SU-DHL-6 (cell line): Measurements from ENCODE around the gene LPIN1.

ENCODE experiments used
- H2AFZ ChIP-seq: fragments of 200-600 bp; sonication (generic); 2 replicates; pipeline ENCODE4 v1.6.1; 2014; ENCODE audit warnings: low read depth, mild to moderate bottlenecking, moderate library complexity, mixed read lengths, antibody characterized with exemption, low read length; ENCODE audit not compliant: severe bottlenecking
- H3F3A ChIP-seq: fragments of 200-600 bp; shearing (Covaris generic); 2 replicates; pipeline ENCODE4 v1.6.0; 2016; ENCODE audit warnings: antibody characterized with exemption, mild to moderate bottlenecking; ENCODE audit not compliant: insufficient read depth
- H3K27ac ChIP-seq: fragments of 200-600 bp; sonication (generic); 2 replicates; pipeline ENCODE4 v1.5.1; 2016; ENCODE audit warnings: low read depth, mild to moderate bottlenecking, low read length, moderate library complexity, mixed read lengths
- H3K27me3 ChIP-seq: fragments of 200-600 bp; sonication (generic), shearing (Covaris generic); 2 replicates; pipeline ENCODE4 v1.6.0; 2014; ENCODE audit warnings: mild to moderate bottlenecking, low read length
- H3K36me3 ChIP-seq: fragments of 200-600 bp; sonication (generic); 2 replicates; pipeline ENCODE4 v1.6.1; 2014; ENCODE audit warnings: mild to moderate bottlenecking, low read length, mixed read lengths
- H3K4me2 ChIP-seq: fragments of 300-600, 200-600 bp; shearing (Covaris generic), sonication (generic); 2 replicates; pipeline ENCODE4 v1.6.0; 2014; ENCODE audit warnings: low read length, low read depth, mild to moderate bottlenecking; ENCODE audit not compliant: poor library complexity, severe bottlenecking
- H3K4me3 ChIP-seq: fragments of 200-600 bp; sonication (generic); 2 replicates; pipeline ENCODE4 v1.5.1; 2014; ENCODE audit warnings: antibody characterized with exemption, low read length, mild to moderate bottlenecking, mixed read lengths; ENCODE audit not compliant: insufficient read depth, poor library complexity, severe bottlenecking
- H3K79me2 ChIP-seq: fragments of 200-600 bp; sonication (generic); 2 replicates; pipeline ENCODE4 v1.6.1; 2014; ENCODE audit warnings: mild to moderate bottlenecking, low read length, moderate library complexity; ENCODE audit not compliant: insufficient read depth
- H3K9ac ChIP-seq: fragments of 200-600 bp; sonication (generic); 2 replicates; pipeline ENCODE4 v1.7.0; 2014; ENCODE audit warnings: mild to moderate bottlenecking, low read length
- H3K9me2 ChIP-seq: fragments of 200-600 bp; sonication (generic); replicated peaks from 2 replicates; pipeline ENCODE4 v1.6.1; 2014; ENCODE audit warnings: low read length; ENCODE audit not compliant: insufficient read depth
- H3K9me3 ChIP-seq: fragments of 200-600 bp; sonication (generic); 2 replicates; pipeline ENCODE4 v1.6.1; 2014; ENCODE audit warnings: low read length, mixed read lengths; ENCODE audit not compliant: insufficient read depth
- H4K20me1 ChIP-seq: fragments of 200-600 bp; sonication (generic); 2 replicates; pipeline ENCODE4 v1.6.1; 2014; ENCODE audit warnings: low read depth, mild to moderate bottlenecking, antibody characterized with exemption, low read length, moderate library complexity, mixed read lengths
- EZH2phosphoT487 ChIP-seq: fragments of 200-600 bp; sonication (generic), shearing (Covaris generic); conservative IDR thresholded peaks from 2 replicates; pipeline ENCODE4 v1.6.1; 2018; ENCODE audit warnings: mild to moderate bottlenecking, antibody characterized with exemption, low read length, moderate library complexity, mixed read lengths
- TF ChIP-seq, protein P1 (sequence below): fragments of 200-600 bp; sonication (generic); IDR thresholded peaks from one replicate; pipeline ENCODE4 v1.5.1; 2017; ENCODE audit warnings: antibody characterized with exemption, mild to moderate bottlenecking, low read length, moderate library complexity; ENCODE audit not compliant: insufficient read depth, poor library complexity, severe bottlenecking

Gene LPIN1

DNA sequence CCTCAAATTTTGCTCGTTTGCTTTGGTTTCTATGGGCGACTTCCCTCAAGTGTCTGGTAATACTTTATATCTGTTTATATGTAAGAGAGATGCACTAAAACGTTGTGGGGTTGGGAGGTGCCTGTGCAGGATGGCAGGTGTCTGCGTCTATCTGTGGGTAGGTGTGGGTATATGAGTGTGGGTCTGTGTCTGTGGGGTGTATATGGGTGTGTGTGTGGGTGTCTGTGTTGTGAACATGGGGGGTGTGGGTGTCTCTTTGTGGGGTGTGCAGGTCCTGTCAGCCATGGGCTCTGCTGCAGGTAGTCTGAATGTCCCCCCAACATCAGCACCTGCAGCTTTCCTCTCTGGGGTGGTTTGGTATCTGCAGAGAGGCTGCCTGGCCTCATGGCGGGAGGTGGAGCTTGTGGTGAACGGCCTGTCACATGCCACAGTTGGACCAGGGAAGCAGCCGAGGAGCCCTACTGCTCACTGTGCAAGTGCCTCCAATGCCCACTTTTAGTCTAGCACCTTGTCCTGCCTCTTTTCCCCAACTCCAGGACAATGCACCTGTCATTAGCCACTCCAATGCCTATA, 90.3 kb downstream of the LPIN1 start:
- Histone ChIP-seq H4K20me1 (no peaks in the 10 kb centered on the region), H3K9ac (peak overlapping the region; percentile 41), H3K27ac (peak overlapping the region; percentile 97), H3K9me3 (no peaks in the 10 kb centered on the region), H3K79me2 (peaks cover 8% of the 10 kb centered on the region; the same call in 1 of the 2 replicates), H3F3A (peaks cover 22% of the 10 kb centered on the region), H3K4me3 (no peak overlapping the region), H3K27me3 (no peaks in the 10 kb centered on the region), H3K9me2 (no peaks in the 10 kb centered on the region), H3K36me3 (no peaks in the 10 kb centered on the region), H3K4me2 (peak overlapping the region; percentile 94), H2AFZ (no peak overlapping the region)
- no peak for TF ChIP-seq EZH2phosphoT487
- TF ChIP-seq, protein P1, sequence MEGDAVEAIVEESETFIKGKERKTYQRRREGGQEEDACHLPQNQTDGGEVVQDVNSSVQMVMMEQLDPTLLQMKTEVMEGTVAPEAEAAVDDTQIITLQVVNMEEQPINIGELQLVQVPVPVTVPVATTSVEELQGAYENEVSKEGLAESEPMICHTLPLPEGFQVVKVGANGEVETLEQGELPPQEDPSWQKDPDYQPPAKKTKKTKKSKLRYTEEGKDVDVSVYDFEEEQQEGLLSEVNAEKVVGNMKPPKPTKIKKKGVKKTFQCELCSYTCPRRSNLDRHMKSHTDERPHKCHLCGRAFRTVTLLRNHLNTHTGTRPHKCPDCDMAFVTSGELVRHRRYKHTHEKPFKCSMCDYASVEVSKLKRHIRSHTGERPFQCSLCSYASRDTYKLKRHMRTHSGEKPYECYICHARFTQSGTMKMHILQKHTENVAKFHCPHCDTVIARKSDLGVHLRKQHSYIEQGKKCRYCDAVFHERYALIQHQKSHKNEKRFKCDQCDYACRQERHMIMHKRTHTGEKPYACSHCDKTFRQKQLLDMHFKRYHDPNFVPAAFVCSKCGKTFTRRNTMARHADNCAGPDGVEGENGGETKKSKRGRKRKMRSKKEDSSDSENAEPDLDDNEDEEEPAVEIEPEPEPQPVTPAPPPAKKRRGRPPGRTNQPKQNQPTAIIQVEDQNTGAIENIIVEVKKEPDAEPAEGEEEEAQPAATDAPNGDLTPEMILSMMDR: no peak

DNA sequence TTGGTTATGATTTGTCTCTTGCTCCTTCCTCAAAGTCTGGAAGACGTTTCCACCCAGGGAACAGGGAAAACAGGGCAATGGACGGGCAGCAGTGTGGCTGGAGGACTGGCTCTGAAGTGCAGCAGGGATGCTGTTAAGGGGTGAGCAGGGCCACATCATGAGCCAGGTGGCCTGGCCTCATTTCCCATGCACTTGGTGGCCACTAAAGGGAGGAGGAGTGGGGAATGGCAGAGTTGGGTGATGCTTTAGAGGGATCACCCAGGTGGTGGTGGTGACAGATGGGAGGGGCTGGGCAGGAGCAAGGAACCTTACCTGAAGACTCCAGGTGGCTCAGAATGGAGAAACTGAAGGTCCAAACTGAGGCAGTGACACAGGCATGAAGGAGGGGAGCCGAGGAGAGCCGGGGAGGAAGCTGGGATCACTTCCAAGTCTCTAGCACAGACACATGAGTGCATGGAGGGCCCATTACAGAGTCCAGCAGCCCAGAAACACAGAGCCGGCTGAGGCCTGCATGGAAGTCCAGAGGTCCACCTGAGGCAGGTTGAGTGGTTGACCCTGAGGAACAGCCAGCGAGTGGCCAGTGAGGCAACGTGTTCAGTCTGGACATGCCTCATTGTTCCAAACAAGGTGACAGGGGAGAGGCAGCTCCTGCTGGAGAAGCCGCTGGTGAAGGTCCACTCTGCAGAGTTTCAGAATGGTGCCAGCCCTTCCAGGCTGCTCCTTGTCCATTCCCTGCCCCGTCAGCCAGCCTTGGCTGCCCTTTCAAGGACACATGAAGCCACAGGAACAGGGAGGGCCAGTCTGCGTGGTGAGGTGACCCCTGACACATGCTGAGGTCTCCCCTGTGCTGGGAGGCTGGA, 91.7 kb downstream of the LPIN1 start:
- Histone ChIP-seq H4K20me1 (no peaks in the 10 kb centered on the region), H3K36me3 (no peaks in the 10 kb centered on the region), H3K9me2 (no peaks in the 10 kb centered on the region), H2AFZ (no peak overlapping the region), H3K79me2 (peaks cover 8% of the 10 kb centered on the region; the same call in 1 of the 2 replicates), H3K9ac (no peak overlapping the region), H3K9me3 (no peaks in the 10 kb centered on the region), H3F3A (peaks cover 21% of the 10 kb centered on the region), H3K27ac (no peak overlapping the region), H3K4me3 (no peak overlapping the region), H3K27me3 (no peaks in the 10 kb centered on the region), H3K4me2 (no peak overlapping the region)
- no peak for TF ChIP-seq EZH2phosphoT487
- TF ChIP-seq, protein P1: no peak

DNA sequence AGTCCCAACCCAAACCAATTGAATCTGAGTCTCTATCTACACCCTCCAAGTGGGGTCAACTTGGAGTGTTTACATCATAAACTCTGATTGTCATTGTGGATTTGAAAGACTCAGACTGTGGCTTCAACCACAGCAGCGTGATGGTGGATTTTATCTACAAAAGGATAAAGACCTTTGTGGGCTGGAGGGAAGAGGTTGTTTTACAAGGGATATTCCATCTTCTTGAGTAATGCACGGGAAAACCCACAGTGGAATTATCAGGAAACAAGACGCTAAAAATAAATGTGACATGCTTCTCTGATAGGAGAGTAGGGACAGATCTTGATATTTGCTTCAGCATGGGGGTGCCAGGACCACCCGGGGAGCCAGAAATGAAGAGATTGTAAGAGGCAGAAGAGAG, 93.5 kb downstream of the LPIN1 start:
- Histone ChIP-seq H2AFZ (no peak overlapping the region), H3K36me3 (no peaks in the 10 kb centered on the region), H3K27ac (no peak overlapping the region), H3K79me2 (peaks cover 8% of the 10 kb centered on the region; the same call in 1 of the 2 replicates), H3K27me3 (no peaks in the 10 kb centered on the region), H3K9me3 (no peaks in the 10 kb centered on the region), H3K9me2 (no peaks in the 10 kb centered on the region), H3K4me2 (no peak overlapping the region), H3F3A (peaks cover 9% of the 10 kb centered on the region), H3K4me3 (no peak overlapping the region), H3K9ac (no peak overlapping the region), H4K20me1 (no peaks in the 10 kb centered on the region)
- TF ChIP-seq, protein P1: no peak
- no peak for TF ChIP-seq EZH2phosphoT487
